GM12801 (cell line): ENCODE data around the gene PPP1R16B.

Experiments
- CTCF ChIP-seq: IDR thresholded peaks from one replicate; pipeline ENCODE4 v1.5.1; 2011; ENCODE audit warnings: control low read depth; ENCODE audit not compliant: insufficient read length; ENCODE audit errors: extremely low read depth

Gene PPP1R16B

DNA sequence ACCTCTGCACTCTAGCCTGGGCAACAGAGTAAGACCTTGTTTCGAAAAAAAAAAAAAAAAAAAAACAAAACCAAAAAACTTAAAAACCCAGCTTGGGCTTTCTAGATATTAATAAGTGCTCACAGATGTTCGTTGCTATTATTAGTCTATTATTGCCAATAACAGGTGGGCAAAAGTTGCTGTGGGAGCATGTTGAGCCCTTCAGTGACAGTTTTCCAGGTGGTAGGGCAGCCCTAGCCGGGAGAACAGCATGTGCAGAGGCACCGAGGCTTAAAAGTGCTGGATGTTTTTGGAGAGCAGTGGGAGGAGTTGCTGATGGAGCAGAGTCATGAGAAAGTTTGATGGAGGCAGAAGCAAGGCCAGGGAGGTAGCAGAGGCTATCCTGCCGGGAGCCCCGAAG, 4.4 kb downstream of the PPP1R16B start:
- TF ChIP-seq CTCF = no peak

- TF ChIP-seq CTCF = no peak
Measured at GRCh38 chr20:38810926-38811630, 5.6 kb downstream of the PPP1R16B start.

DNA sequence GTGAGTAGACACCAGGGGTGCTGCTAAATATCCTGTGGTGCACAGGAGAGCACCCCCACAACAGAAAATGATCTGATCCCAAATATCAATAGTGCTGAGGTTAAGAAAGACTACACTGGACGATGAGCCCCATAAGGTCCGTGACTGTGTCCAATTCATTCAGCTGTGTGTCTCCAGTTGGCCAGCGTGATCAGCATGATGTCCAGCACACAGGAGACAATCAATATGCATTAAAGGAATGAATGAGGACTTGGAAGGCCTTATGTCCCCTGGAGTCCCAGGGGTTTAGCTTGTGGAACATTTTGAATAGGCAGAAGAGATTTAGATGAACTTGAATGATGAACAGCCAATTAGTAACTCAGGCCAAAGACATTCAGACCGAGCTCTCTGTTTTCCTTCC, 6.3 kb downstream of the PPP1R16B start:
- no peak for TF ChIP-seq CTCF

DNA sequence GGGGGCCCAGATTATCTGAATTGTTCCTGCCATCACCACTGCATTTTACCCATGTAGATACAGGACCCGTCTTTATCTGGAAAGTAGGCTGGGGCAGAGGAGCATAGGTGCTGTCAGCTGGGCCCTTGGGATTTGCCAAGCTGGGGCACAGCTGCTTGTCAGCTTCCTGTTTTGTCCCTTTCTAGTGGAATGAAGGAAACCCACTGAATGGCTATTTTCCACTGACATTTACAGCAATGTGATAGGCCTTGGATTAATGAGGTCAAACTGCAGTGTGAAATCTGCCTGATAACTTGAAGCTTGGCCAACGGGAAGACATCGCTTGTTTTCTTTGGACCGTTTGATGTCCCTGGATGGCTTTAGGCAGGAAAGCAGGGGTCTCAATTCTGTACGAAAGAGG, 6.7 kb downstream of the PPP1R16B start:
- no peak for TF ChIP-seq CTCF

GRCh38 chr20:38812709-38813573, 7.4 kb downstream of the PPP1R16B start:
- TF ChIP-seq CTCF = no peak

- no peak for TF ChIP-seq CTCF
Measured at GRCh38 chr20:38815446-38815845, 9.9 kb downstream of the PPP1R16B start.

DNA sequence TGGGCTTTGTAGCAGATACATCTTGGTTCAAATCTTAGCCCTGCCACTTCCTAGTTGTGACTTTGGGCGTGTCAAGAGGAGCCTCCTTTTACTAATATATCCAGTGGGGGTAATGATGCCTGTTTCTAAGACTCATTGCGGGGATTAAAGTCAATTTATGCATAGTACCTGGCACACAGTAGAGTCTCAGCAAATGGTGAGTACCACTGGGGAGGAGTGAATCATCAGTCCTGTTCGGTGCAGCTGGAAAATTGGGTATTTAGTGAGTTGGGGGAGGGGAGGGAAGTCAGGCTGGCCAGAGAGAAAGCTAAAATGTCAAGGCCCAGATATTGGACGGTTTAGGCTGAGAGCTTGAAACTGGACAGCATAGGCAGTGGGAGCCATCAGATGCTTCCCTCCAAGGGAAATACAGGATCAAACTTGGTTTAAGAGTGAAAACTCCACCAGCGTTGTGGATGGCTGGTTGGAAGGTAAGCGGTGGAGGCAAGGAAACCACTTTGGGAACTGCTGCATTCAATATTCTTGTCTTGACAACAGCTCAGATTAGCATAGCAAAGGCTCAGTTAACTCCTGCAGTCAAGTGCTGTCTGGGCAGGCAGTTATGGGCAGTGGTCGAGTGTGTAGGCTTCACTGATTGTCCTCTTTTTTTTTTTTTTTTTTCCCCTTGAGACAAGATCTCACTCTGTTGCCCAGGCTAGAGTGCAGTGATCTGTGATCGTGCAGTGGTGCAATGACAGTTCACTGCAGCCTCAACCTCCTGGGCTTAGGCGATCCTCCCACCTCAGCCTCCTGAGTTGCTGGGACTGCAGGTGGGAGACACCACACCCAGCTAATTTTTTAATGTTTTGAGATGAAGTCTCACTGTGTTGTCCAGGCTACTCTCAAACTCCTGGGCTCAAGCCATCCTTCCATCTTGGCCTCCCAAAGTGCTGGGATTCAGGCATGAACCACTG, 12.9 kb downstream of the PPP1R16B start:
- TF ChIP-seq CTCF = no peak
